ENCODE data around the gene ADAP1. TPM values are rescaled to one million over a fixed set of nuclear protein-coding genes. Genes with fewer than 3 reads are reported as not detected.

The ADAP1 gene
- total RNA-seq, 1 experiment from 2014 or later: 6.2 TPM

GRCh38 chr7:898460-898854 is 56.0 kb downstream of the ADAP1 start:
- Histone ChIP-seq H3K79me1 (ENCODE audit: insufficient read depth, low read depth, low read length, poor library complexity, severe bottlenecking) (no peaks in the 10 kb centered on the region), H2BK12ac (ENCODE audit: insufficient read length, low read depth, low read length) (no peak overlapping the region), H3K9me3 (ENCODE audit: control insufficient read depth, low read depth, low read length) (no peaks in the 10 kb centered on the region), H3K79me2 (ENCODE audit: insufficient read depth, low read length) (no peaks in the 10 kb centered on the region), H3K56ac (ENCODE audit: insufficient read length, low read depth, low read length) (no peak overlapping the region), H4K20me1 (ENCODE audit: control insufficient read depth, insufficient read depth, insufficient read length) (no peaks in the 10 kb centered on the region), H2BK5ac (ENCODE audit: insufficient read length, low read length) (no peak overlapping the region), H3K23ac (ENCODE audit: insufficient read length, low read depth, low read length) (no peak overlapping the region), H3K27ac (ENCODE audit: insufficient read length, low read depth, low read length) (no peak overlapping the region), H3K14ac (ENCODE audit: insufficient read depth, low read length) (no peak overlapping the region), H2BK120ac (ENCODE audit: low read depth, low read length, poor library complexity, severe bottlenecking) (no peak overlapping the region), H3K4ac (ENCODE audit: low read depth, low read length) (no peak overlapping the region), H3K27me3 (ENCODE audit: insufficient read depth, low read length) (no peaks in the 10 kb centered on the region), H3K9ac (ENCODE audit: extremely low read depth, insufficient read length, low read length) (no peak overlapping the region), H4K8ac (replicated peaks; ENCODE audit: insufficient read length, low read depth, low read length) (no peak overlapping the region), H3K4me1 (ENCODE audit: insufficient read depth, low read length) (no peaks in the 10 kb centered on the region), H3K23me2 (ENCODE audit: insufficient read length, low read depth, low read length, poor library complexity, severe bottlenecking) (no peaks in the 10 kb centered on the region), H3K18ac (ENCODE audit: insufficient read length, low read depth, low read length) (no peak overlapping the region), H4K5ac (ENCODE audit: insufficient read length, low read depth, low read length) (no peak overlapping the region), H2BK20ac (ENCODE audit: low read depth, low read length, poor library complexity, severe bottlenecking) (no peak overlapping the region), H2AFZ (ENCODE audit: low read length) (no peak overlapping the region), H3T11ph (ENCODE audit: low read length) (no peak overlapping the region), H2AK5ac (ENCODE audit: insufficient read length, low read length) (no peak overlapping the region), H4K91ac (ENCODE audit: insufficient read length, low read depth, low read length) (no peak overlapping the region), H3K4me2 (ENCODE audit: insufficient read depth, insufficient read length, low read length) (no peak overlapping the region), H2BK15ac (ENCODE audit: low read depth, low read length) (no peak overlapping the region)
- no peak for TF ChIP-seq CTCF (conservative IDR thresholded peaks at IDR 0.05)
- no peaks in the 10 kb centered on the region for H3K9me3 Mint-ChIP-seq
- peaks cover 2 to 3% of the 10 kb centered on the region in 2 experiments; a peak in 1 of 4 replicates for H3K4me1 Mint-ChIP-seq
- DNase-seq: no peak
- H3K27ac Mint-ChIP-seq: no peak overlapping the region; a peak in 1 of 7 replicates
- H3K36me3 Mint-ChIP-seq (ENCODE audit: insufficient read depth in 1 of 3, low read depth in 3 of 3): peaks cover 8 to 32% (median 31%) of the 10 kb centered on the region in 3 experiments
- H3K27me3 Mint-ChIP-seq (ENCODE audit: low read depth): peaks cover 5% of the 10 kb centered on the region
- WGBS (ENCODE audit: extremely low coverage, insufficient read length, low lambda C conversion rate): no CpG with 5 or more reads among the region's 18 CpGs
- H3K4me3 Mint-ChIP-seq: no peak overlapping the region

Measured in H9 (cell line).